Skeletal muscle tissue (tissue), 4 donors: ENCODE results near the gene CEP112. TPM values are rescaled to one million over a fixed set of nuclear protein-coding genes. Genes with fewer than 3 reads are reported as not detected.

Experiments used
- H3K27ac ChIP-seq: one replicate; pipeline ENCODE4 v1.7.0; 2013; ENCODE audit warnings: mild to moderate bottlenecking, low read depth, low read length, inconsistent platforms
- H3K27me3 ChIP-seq, 3 donors: one replicate each; pipeline ENCODE4 v1.7.0; 2013; ENCODE audit warnings: low read length in 3 of 3; ENCODE audit not compliant: control insufficient read depth in 3 of 3, insufficient read depth in 3 of 3
- H3K36me3 ChIP-seq, 3 donors: one replicate each; pipeline ENCODE4 v1.7.0; 2013; ENCODE audit warnings: low read length in 3 of 3; ENCODE audit not compliant: control insufficient read depth in 3 of 3, insufficient read depth in 3 of 3
- H3K4me1 ChIP-seq, 3 donors: one replicate each; pipeline ENCODE4 v1.7.0; 2013; ENCODE audit warnings: low read length in 3 of 3, mild to moderate bottlenecking in 3 of 3; ENCODE audit not compliant: control insufficient read depth in 3 of 3, insufficient read depth in 3 of 3
- H3K4me3 ChIP-seq, 3 donors: one replicate each; pipeline ENCODE4 v1.7.0; 2013; ENCODE audit warnings: low read length in 3 of 3
- H3K9ac ChIP-seq, 3 donors: one replicate each; pipeline ENCODE4 v1.7.0; 2013; ENCODE audit warnings: low read length in 3 of 3, mild to moderate bottlenecking in 3 of 3, moderate library complexity in 2 of 3, low read depth in 1 of 3
- H3K9me3 ChIP-seq, 3 donors: one replicate each; pipeline ENCODE4 v1.7.0; 2013; ENCODE audit warnings: low read length in 3 of 3; ENCODE audit not compliant: control insufficient read depth in 3 of 3
- total RNA-seq: library from RNA; depleted of rRNA; stranded (reverse); fragments of >200 nt; gene quantifications from one replicate; pipeline ENCODE4 v1.2.3, GENCODE V29; 2014
- donor health status: Osteomylitis.

The CEP112 gene
- total RNA-seq, 1 donor from 2014 or later: 16.2 TPM

DNA sequence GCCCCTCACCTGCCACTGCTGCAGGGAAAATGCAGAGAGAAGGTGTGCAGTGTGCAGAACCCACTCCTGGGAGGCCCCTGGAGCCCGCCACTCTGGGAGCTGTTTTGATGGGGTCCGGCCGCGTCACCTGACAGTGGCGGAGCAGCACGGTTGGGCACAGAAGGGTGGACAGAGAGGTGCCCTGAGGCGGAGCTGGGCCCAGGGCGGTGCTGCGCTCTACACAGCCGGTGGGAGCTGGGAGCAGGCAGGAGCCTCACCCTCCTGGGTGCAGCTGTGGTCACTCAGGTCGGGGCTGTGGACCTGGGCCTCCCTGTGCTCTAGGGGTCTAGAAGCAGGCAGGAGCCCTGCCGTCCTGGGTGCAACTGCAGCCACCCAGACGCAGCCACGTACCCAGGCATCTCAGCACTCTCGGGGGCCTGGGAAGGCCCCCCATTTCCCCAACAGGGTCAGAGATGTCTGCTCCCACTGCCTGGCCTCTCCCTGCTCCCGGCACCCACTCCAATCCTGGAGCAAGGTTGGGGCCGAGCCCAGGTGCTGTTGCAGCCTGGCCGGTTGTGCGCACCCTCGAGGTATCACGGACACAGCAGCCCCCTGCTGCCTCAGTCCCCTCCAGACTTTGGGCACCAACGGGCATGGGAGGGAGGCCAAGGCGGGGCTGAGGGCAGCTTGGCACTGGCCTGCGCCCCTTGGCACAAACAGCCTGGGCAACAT, 326.1 kb downstream of the CEP112 start:
- H3K27ac ChIP-seq: no peak overlapping the region
- no peak overlapping the region for H3K4me3 ChIP-seq
- H3K9me3 ChIP-seq: no peaks in the 10 kb centered on the region
- H3K27me3 ChIP-seq: no peaks in the 10 kb centered on the region
- no peaks in the 10 kb centered on the region for H3K36me3 ChIP-seq
- peaks cover 0 to 3% (median 3%) of the 10 kb centered on the region in 3 donors for H3K4me1 ChIP-seq
- H3K9ac ChIP-seq: no peak overlapping the region

DNA sequence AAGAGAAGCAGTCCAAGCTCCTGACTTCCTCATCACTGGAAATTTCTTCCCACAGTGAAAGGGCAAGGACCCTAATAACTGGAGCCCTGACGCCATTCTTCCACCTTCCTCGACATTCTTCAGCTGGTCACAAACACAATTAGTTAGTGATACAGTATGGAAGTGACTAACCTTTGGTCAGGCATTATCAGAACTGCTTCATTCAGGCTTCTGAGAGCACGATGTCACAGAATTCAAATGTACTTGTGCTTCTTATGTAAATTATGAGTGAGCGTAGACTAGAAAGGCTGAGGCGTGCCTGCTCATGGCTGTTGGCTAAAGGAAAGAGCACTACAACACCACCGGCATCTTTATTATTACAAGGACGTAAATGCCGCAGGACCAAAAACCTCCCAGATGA, 327.5 kb downstream of the CEP112 start:
- no peaks in the 10 kb centered on the region for H3K36me3 ChIP-seq
- H3K4me3 ChIP-seq: no peak overlapping the region
- peaks cover 0 to 3% (median 3%) of the 10 kb centered on the region in 3 donors for H3K4me1 ChIP-seq
- no peak overlapping the region for H3K27ac ChIP-seq
- H3K9ac ChIP-seq: no peak overlapping the region
- H3K9me3 ChIP-seq: no peaks in the 10 kb centered on the region
- H3K27me3 ChIP-seq: no peaks in the 10 kb centered on the region

DNA sequence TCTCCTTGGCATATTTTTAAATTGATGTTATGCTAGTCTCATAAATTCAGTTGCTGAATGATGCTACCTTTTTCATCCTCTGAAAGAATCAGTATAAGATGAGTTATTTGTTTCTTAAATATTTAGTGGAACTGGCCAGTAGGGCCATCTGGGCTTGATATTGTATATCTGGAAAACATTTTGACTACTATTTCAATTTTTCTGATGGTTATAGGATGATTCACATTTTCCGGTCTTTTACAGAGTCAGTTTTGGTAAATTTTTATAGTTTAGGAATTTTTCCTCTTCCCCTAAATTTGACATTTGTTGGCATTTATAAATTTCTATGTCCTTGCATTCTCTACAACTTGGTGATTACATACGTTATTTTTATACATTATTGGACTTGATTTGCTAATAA, 334.2 kb downstream of the CEP112 start:
- Histone ChIP-seq H3K27me3 (no peaks in the 10 kb centered on the region), H3K9ac (no peak overlapping the region), H3K4me3 (no peak overlapping the region), H3K9me3 (no peaks in the 10 kb centered on the region), H3K27ac (no peak overlapping the region), H3K4me1 (no peaks in the 10 kb centered on the region), H3K36me3 (no peaks in the 10 kb centered on the region)

DNA sequence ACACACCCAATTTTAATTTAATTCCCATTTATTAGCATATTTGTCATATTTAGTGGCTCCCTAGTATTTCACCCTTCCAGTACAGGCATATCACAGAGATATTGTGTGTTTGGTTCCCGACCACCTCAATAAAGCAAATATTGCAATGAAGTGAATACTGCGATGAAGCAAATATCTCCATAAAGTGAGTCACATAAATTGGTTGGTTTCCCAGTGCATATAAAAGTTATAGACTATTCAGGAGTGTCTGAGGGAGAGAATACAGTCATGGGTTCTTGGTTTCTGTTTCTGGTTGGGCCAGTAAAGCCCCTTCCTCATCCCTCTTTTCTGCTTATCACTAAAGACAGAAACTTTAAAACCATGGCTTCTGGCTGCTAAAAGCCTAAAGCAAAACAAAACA, 335.1 kb downstream of the CEP112 start:
- no peaks in the 10 kb centered on the region for H3K27me3 ChIP-seq
- H3K4me1 ChIP-seq: no peaks in the 10 kb centered on the region
- no peaks in the 10 kb centered on the region for H3K9me3 ChIP-seq
- no peak overlapping the region for H3K4me3 ChIP-seq
- no peak overlapping the region for H3K27ac ChIP-seq
- no peak overlapping the region for H3K9ac ChIP-seq
- H3K36me3 ChIP-seq: no peaks in the 10 kb centered on the region

DNA sequence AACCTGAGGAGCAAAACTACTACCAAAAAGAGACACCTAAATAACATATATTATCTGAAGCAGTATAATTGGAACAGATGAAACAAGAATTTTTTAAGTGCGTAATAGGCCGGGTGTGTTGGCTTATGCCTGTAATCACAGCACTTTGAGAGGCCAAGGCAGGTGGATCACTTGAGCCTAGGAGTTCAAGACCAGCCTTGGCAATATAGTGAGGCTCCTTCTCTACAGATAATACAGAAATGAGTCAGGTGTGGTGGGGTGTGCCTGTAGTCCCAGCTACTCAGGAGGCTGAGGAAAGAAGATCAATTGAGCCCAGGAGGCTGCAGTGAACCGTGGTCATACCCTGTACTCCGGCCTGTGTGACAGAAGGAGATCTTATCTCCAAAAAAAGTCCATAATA, 336.3 kb downstream of the CEP112 start:
- Histone ChIP-seq H3K27ac (no peak overlapping the region), H3K36me3 (no peaks in the 10 kb centered on the region), H3K4me1 (no peaks in the 10 kb centered on the region), H3K4me3 (no peak overlapping the region), H3K9me3 (no peaks in the 10 kb centered on the region), H3K9ac (no peak overlapping the region), H3K27me3 (no peaks in the 10 kb centered on the region)

DNA sequence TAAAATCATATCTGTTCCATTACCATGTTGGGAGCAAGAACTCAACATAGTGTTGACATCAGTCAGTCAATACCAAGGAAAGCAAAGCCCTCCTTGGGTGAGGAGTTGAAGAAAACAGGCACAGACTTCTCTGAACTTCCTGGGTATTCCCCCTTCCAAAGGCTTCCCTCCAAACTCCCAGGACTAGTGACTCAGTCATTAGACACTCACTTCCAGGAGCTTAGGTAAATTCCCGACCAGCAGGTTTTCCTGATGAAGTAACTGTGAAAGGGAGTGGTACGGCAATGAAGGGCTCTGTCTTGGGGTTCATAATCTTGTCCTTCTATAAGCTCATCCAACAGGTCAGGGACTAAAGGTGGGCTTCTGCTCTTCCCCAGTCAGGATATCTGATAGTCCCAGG, 336.7 kb downstream of the CEP112 start:
- Histone ChIP-seq H3K36me3 (no peaks in the 10 kb centered on the region), H3K9me3 (no peaks in the 10 kb centered on the region), H3K4me1 (no peaks in the 10 kb centered on the region), H3K27ac (no peak overlapping the region), H3K4me3 (no peak overlapping the region), H3K9ac (no peak overlapping the region), H3K27me3 (no peaks in the 10 kb centered on the region)

DNA sequence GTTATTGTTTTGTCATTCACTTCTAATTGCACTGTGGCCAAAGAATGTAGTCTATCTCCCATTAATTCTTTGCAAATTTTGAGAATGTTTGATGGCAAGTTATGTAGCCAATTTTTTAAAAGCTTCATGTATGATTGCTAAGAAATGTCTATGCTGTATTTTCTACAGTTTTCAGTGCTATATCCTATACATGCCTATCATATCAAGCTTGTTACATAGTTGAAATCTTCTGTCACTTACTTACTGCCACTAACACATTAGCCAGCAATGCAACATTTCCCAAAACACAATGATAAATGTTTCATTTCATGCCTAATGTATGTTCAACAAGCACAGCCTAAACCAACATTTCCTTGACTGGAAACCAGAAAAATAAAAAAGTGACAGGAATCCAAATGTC, 338.1 kb downstream of the CEP112 start:
- H3K9me3 ChIP-seq: no peaks in the 10 kb centered on the region
- H3K9ac ChIP-seq: no peak overlapping the region
- H3K4me1 ChIP-seq: no peaks in the 10 kb centered on the region
- no peak overlapping the region for H3K27ac ChIP-seq
- H3K36me3 ChIP-seq: no peaks in the 10 kb centered on the region
- H3K27me3 ChIP-seq: no peaks in the 10 kb centered on the region
- no peak overlapping the region for H3K4me3 ChIP-seq

DNA sequence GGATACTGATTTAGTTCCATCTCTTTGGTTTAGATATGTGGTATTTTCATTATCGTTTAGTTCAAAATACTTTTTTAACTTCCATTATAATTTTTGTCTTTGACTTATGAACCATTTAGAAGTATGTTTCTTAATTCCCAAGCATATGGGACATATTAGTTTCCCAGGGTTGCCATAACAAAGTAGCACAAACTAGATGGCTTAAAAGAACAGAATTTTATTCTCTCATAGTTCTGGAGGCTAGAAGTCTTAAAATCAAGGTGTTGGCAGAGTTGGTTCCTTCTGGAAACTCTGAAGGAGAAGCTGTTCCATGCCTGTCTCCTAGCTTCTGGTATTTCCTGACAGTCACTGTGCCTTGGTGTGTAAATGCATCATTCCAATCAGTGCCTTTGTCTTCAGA, 339.0 kb downstream of the CEP112 start:
- Histone ChIP-seq H3K4me1 (no peaks in the 10 kb centered on the region), H3K36me3 (no peaks in the 10 kb centered on the region), H3K27me3 (no peaks in the 10 kb centered on the region), H3K27ac (no peak overlapping the region), H3K4me3 (no peak overlapping the region), H3K9me3 (no peaks in the 10 kb centered on the region), H3K9ac (no peak overlapping the region)

DNA sequence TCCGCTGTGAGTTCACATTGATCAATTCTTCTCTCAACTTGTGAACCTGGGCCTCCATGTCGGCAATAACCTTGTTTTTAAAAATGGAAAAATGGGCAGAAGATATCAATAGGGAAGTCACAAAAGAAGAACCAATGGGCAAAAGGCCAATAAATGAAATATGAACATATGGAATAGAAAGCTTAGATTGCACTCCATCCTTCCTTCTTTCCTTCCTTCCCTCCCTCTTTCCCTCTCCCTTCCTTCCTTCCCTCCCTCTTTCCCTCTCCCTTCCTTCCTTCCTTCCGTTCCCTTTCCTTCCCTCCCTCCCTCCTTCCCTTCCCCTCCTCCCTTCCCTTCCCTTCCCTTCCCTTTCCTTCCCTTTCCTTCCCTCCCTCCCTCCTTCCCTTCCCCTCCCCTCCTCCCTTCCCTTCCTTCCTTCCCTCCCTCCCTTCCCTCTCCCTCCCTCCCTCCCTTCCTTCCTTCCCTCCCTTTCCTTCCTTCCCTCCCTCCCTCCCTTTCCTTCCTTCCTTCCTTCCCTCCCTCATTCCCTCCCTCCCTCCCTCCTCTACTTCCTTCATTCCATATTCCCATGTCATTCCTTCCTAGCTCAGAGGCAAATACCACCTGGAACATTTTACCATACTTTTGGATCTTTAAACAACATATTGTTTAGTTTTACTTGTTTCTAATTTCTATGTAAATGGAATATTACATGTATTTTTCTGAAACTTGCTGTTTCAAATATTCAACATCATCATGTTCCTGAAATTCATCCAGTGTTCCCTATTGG, 339.8 kb downstream of the CEP112 start:
- Histone ChIP-seq H3K27me3 (no peaks in the 10 kb centered on the region), H3K36me3 (peaks cover 0 to 3% (median 1%) of the 10 kb centered on the region in 3 donors), H3K9ac (no peak overlapping the region), H3K9me3 (no peaks in the 10 kb centered on the region), H3K4me1 (no peaks in the 10 kb centered on the region), H3K27ac (no peak overlapping the region), H3K4me3 (no peak overlapping the region)

DNA sequence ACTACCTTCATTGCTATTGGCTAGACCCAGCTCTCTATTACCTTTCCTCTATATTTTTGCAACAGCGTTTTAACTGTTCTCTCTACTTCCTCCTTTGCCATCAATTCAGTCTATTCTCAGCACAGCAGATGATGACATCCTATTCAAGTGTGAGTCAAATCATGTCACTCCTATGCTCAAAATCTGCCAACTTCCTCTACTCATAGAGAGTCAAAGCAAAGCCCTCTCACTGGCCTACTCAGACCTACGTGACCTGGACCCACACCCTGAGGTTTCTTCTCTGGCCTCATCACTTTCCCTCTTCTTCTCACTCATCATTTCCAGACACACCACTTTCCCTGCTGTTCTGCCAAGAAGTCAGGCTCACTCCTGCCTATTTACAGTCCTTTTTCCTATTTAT, 341.4 kb downstream of the CEP112 start:
- H3K4me3 ChIP-seq: no peak overlapping the region
- peaks cover 0 to 3% (median 1%) of the 10 kb centered on the region in 3 donors for H3K36me3 ChIP-seq
- no peaks in the 10 kb centered on the region for H3K27me3 ChIP-seq
- no peak overlapping the region for H3K9ac ChIP-seq
- no peaks in the 10 kb centered on the region for H3K4me1 ChIP-seq
- H3K27ac ChIP-seq: no peak overlapping the region
- H3K9me3 ChIP-seq: no peaks in the 10 kb centered on the region
